Measurements from ENCODE around the gene ELOVL1. TPM values are rescaled to one million over a fixed set of nuclear protein-coding genes. Genes with fewer than 3 reads are reported as not detected.

Gene ELOVL1
- total and polyA plus RNA-seq, 2 of the 13 experiments (the other 11 are each of a cell fraction or from before 2014, with no cell fraction given): 55.2 to 77.4 TPM

GRCh38 chr1:43348343-43348808 lies 19.4 kb downstream of the ELOVL1 start (continued):
- TF ChIP-seq TGIF2 (CRISPR knock-in tag; IDR thresholded peaks at IDR 0.05) (no peak), ZNF704 (CRISPR knock-in tag; IDR thresholded peaks at IDR 0.05; ENCODE audit: borderline replicate concordance) (no peak), THRA (CRISPR knock-in tag; IDR thresholded peaks at IDR 0.05; ENCODE audit: borderline replicate concordance) (no peak), KLF15 (CRISPR knock-in tag; IDR thresholded peaks at IDR 0.05; ENCODE audit: borderline replicate concordance) (no peak), ZBTB4 (CRISPR knock-in tag; IDR thresholded peaks at IDR 0.05; ENCODE audit: borderline replicate concordance) (no peak; the same call in 1 of the 2 replicates), CBX2 (IDR thresholded peaks at IDR 0.05; ENCODE audit: low read depth, low read length) (no peak), CBX2 (CRISPR knock-in tag; IDR thresholded peaks at IDR 0.05; ENCODE audit: low read depth) (no peak), ZNF747 (CRISPR knock-in tag; IDR thresholded peaks at IDR 0.05; ENCODE audit: borderline replicate concordance) (no peak), ZNF280D (CRISPR knock-in tag; IDR thresholded peaks at IDR 0.05) (no peak), SNAI1 (CRISPR knock-in tag; IDR thresholded peaks at IDR 0.05; ENCODE audit: borderline replicate concordance) (no peak; the same call in 1 of the 2 replicates), ZMYM3 (CRISPR knock-in tag; IDR thresholded peaks at IDR 0.05) (no peak), BRF2 (CRISPR knock-in tag; IDR thresholded peaks at IDR 0.05) (no peak), HINFP (CRISPR knock-in tag; IDR thresholded peaks at IDR 0.05; ENCODE audit: low read depth) (no peak)
